GM12873 (cell line): Measurements from ENCODE around the gene TM4SF20.
A peak's percentile ranks its signal among the peaks of the same experiment; 100 is the strongest.

ENCODE experiments used
- TF ChIP-seq, protein P1 (sequence below): IDR thresholded peaks from 2 replicates; pipeline ENCODE4 v1.5.1; 2012; ENCODE audit warnings: low read depth, mild to moderate bottlenecking, moderate library complexity, low read length, control low read depth; ENCODE audit not compliant: insufficient read depth; ENCODE audit errors: missing control alignments

Gene TM4SF20

GRCh38 chr2:227406177-227407031 lies 27.3 kb upstream of the TM4SF20 start:
- TF ChIP-seq, protein P1, sequence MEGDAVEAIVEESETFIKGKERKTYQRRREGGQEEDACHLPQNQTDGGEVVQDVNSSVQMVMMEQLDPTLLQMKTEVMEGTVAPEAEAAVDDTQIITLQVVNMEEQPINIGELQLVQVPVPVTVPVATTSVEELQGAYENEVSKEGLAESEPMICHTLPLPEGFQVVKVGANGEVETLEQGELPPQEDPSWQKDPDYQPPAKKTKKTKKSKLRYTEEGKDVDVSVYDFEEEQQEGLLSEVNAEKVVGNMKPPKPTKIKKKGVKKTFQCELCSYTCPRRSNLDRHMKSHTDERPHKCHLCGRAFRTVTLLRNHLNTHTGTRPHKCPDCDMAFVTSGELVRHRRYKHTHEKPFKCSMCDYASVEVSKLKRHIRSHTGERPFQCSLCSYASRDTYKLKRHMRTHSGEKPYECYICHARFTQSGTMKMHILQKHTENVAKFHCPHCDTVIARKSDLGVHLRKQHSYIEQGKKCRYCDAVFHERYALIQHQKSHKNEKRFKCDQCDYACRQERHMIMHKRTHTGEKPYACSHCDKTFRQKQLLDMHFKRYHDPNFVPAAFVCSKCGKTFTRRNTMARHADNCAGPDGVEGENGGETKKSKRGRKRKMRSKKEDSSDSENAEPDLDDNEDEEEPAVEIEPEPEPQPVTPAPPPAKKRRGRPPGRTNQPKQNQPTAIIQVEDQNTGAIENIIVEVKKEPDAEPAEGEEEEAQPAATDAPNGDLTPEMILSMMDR = peak; percentile 70

DNA sequence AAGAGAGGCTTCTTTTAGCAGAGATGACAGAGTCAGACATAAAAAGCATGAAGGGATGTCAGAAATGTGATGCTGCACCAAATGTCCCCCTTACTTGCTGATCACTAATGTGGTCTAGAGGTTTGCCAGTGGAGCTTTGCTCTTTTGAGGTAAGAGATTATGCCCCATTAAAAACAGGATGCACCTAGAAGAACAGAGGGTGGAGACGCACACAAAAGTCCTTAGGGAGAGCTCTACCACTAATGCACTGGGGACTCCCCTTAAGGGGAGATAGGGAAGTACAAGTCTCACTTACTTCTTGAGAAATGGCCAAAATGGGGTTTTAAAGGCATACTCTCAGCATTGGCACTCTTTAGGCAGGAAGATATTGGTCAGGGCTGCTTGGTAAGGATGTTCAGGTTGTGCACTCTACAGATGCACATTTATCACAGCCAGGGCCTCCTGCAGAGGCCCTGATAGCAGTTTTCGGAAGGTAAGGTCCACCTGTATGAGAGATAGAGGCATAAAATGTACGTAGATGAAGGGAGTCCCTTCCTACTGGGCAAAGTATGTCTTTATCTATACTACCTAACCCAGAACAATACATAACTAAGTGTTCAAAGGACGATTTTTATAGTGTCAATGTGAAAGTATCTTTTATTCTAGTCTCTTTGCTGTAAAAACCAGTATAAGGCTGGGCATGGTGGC lies 25.6 kb upstream of the TM4SF20 start:
- TF ChIP-seq, protein P1 = peak; percentile 29

- TF ChIP-seq, protein P1 = no peak
Observed at GRCh38 chr2:227402959-227403358, 23.9 kb upstream of the TM4SF20 start.

- TF ChIP-seq, protein P1 = no peak
Observed at GRCh38 chr2:227402321-227402720, 23.2 kb upstream of the TM4SF20 start.

DNA sequence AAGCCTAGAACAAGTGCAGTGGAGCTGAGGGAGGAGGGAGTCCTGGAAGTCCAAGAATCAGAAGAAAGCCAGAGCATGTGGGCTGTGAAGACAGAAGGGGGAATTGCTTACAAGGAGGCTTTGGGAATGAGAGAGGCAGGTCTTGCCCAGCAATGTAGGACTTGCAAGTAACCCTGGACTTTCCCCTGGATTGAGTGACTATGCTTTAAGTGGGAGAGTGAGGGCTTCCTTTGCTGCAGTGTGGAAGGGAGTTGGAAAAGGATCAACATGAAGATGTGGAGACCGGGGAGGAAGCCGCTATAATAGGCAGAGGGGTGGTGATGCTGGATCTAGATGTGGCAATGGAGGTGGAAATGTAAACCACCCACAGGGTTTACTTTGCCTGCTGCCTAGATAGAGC lies 22.4 kb upstream of the TM4SF20 start:
- TF ChIP-seq, protein P1 = no peak

GRCh38 chr2:227398684-227399670 lies 19.9 kb upstream of the TM4SF20 start:
- TF ChIP-seq, protein P1 = no peak
